WTC11 (cell line): Measurements from ENCODE around the gene AKAP7. TPM values are rescaled to one million over a fixed set of nuclear protein-coding genes. Genes with fewer than 3 reads are reported as not detected.

Experiments
- ATAC-seq: fragments of 200-7000 bp; cut with Tn5 transposase; 2 replicates; pipeline ENCODE4 v1.10.0; 2021; ENCODE audit warnings: mild to moderate bottlenecking, moderate library complexity
- CTCF ChIA-PET: fragments of 300-600 bp; sonication (Branson Sonifier 250); formaldehyde crosslinking; loops from one replicate; lab custom pipeline; 2021; ENCODE audit warnings: antibody characterized with exemption; lab: Charles Lee
- POLR2A ChIA-PET: fragments of 350-600 bp; sonication (Branson Sonifier 250); formaldehyde crosslinking; loops from one replicate; lab custom pipeline; 2021; ENCODE audit warnings: antibody characterized with exemption; lab: Charles Lee
- DNase-seq: peaks from one replicate; pipeline ENCODE4 v3.0.0; 2021; ENCODE audit warnings: low spot score
- H3K27ac Mint-ChIP-seq: 2 replicates; pipeline ENCODE4 v1.8.0; 2021; ENCODE audit warnings: mixed read lengths
- H3K27me3 Mint-ChIP-seq: 2 replicates; pipeline ENCODE4 v1.8.0; 2021; ENCODE audit warnings: low read depth, mild to moderate bottlenecking, moderate library complexity, mixed read lengths
- H3K36me3 Mint-ChIP-seq: 2 replicates; pipeline ENCODE4 v1.8.0; 2021; ENCODE audit warnings: mixed read lengths
- H3K4me1 Mint-ChIP-seq: 2 replicates; pipeline ENCODE4 v1.8.0; 2022; ENCODE audit warnings: mixed read lengths
- H3K4me3 Mint-ChIP-seq: 2 replicates; pipeline ENCODE4 v1.8.0; 2021; ENCODE audit warnings: mild to moderate bottlenecking, moderate library complexity, mixed read lengths
- H3K9me3 Mint-ChIP-seq: 2 replicates; pipeline ENCODE4 v1.8.0; 2021; ENCODE audit warnings: mixed read lengths
- ATF1 ChIP-seq: sonication (generic); formaldehyde crosslinking; IDR thresholded peaks from 2 replicates; pipeline ENCODE4 v1.8.1; 2023; ENCODE audit warnings: mild to moderate bottlenecking, moderate library complexity, missing genetic modification reagents
- ATF2 ChIP-seq: sonication (generic); formaldehyde crosslinking; IDR thresholded peaks from 2 replicates; pipeline ENCODE4 v1.8.1; 2022; ENCODE audit warnings: low read depth, missing genetic modification reagents, borderline replicate concordance
- CTCF ChIP-seq: fragments of 200-600 bp; IDR thresholded peaks from 2 replicates; pipeline ENCODE4 v1.8.0; 2022; ENCODE audit warnings: antibody characterized with exemption
- E2F1 ChIP-seq: sonication (generic); formaldehyde crosslinking; IDR thresholded peaks from 2 replicates; pipeline ENCODE4 v1.8.0; 2022; ENCODE audit warnings: mild to moderate bottlenecking, missing genetic modification reagents
- ELF4 ChIP-seq: sonication (generic); formaldehyde crosslinking; IDR thresholded peaks from 2 replicates; pipeline ENCODE4 v1.8.1; 2022; ENCODE audit warnings: low read depth, mild to moderate bottlenecking, moderate library complexity, missing genetic modification reagents
- ERG ChIP-seq: fragments of 250-450 bp; sonication (Bioruptor Pico); IDR thresholded peaks from 2 replicates; pipeline ENCODE4 v1.8.0; 2021; ENCODE audit warnings: mild to moderate bottlenecking
- ETV6 ChIP-seq: sonication (generic); formaldehyde crosslinking; IDR thresholded peaks from 2 replicates; pipeline ENCODE4 v1.8.1; 2022; ENCODE audit warnings: mild to moderate bottlenecking, missing genetic modification reagents
- FOXP1 ChIP-seq: sonication (generic); formaldehyde crosslinking; IDR thresholded peaks from 2 replicates; pipeline ENCODE4 v1.8.0; 2022; ENCODE audit warnings: missing genetic modification reagents, mild to moderate bottlenecking, moderate library complexity, borderline replicate concordance
- GABPB1 ChIP-seq: sonication (generic); formaldehyde crosslinking; IDR thresholded peaks from 2 replicates; pipeline ENCODE4 v1.8.1; 2023; ENCODE audit warnings: mild to moderate bottlenecking, missing genetic modification reagents
- IRF2 ChIP-seq: sonication (generic); formaldehyde crosslinking; IDR thresholded peaks from 2 replicates; pipeline ENCODE4 v1.8.0; 2022; ENCODE audit warnings: low read depth, missing genetic modification reagents, borderline replicate concordance
- JUN ChIP-seq: sonication (generic); formaldehyde crosslinking; IDR thresholded peaks from 2 replicates; pipeline ENCODE4 v1.8.0; 2023; ENCODE audit warnings: mild to moderate bottlenecking, missing genetic modification reagents
- PRDM15 ChIP-seq: sonication (generic); formaldehyde crosslinking; IDR thresholded peaks from 2 replicates; pipeline ENCODE4 v1.8.0; 2022; ENCODE audit warnings: missing genetic modification reagents
- PREB ChIP-seq: sonication (generic); formaldehyde crosslinking; IDR thresholded peaks from 2 replicates; pipeline ENCODE4 v1.8.1; 2022; ENCODE audit warnings: mild to moderate bottlenecking, missing genetic modification reagents, moderate library complexity, borderline replicate concordance
- SMAD3 ChIP-seq: sonication (generic); formaldehyde crosslinking; IDR thresholded peaks from 2 replicates; pipeline ENCODE4 v1.8.0; 2022; ENCODE audit warnings: missing genetic modification reagents, mild to moderate bottlenecking, borderline replicate concordance
- ZBTB21 ChIP-seq: sonication (generic); formaldehyde crosslinking; IDR thresholded peaks from 2 replicates; pipeline ENCODE4 v1.8.1; 2023; ENCODE audit warnings: mild to moderate bottlenecking, missing genetic modification reagents, borderline replicate concordance
- ZNF317 ChIP-seq: sonication (generic); formaldehyde crosslinking; IDR thresholded peaks from 2 replicates; pipeline ENCODE4 v1.8.1; 2023; ENCODE audit warnings: low read depth, mild to moderate bottlenecking, moderate library complexity, missing genetic modification reagents, borderline replicate concordance
- total RNA-seq: library from RNA; stranded (reverse); gene quantifications from 3 replicates; pipeline ENCODE4 v1.2.3, GENCODE V29; 2021

AKAP7 gene
- total RNA-seq, 1 experiment from 2014 or later = 10.9 TPM

- Mint-ChIP-seq H3K27ac (no peak overlapping the region), H3K4me3 (no peak overlapping the region), H3K27me3 (peaks cover 6% of the 10 kb centered on the region; the same call in 1 of the 2 replicates), H3K9me3 (peaks cover 44% of the 10 kb centered on the region), H3K36me3 (peaks cover 64% of the 10 kb centered on the region)
- DNase-seq = no peak
- CTCF ChIA-PET = no interaction called here
- TF ChIP-seq SMAD3 (CRISPR knock-in tag) = no peak
- TF ChIP-seq GABPB1 (CRISPR knock-in tag) = no peak
- TF ChIP-seq ATF1 (CRISPR knock-in tag) = no peak
- TF ChIP-seq IRF2 (CRISPR knock-in tag) = no peak
- no peak for TF ChIP-seq ETV6 (CRISPR knock-in tag)
- TF ChIP-seq CTCF = no peak
- TF ChIP-seq JUN (CRISPR knock-in tag) = no peak
- TF ChIP-seq ELF4 = no peak
- TF ChIP-seq ERG = no peak
- no peak for TF ChIP-seq E2F1 (CRISPR knock-in tag)
- TF ChIP-seq PRDM15 (CRISPR knock-in tag) = no peak
- TF ChIP-seq ZBTB21 = no peak
- no peak for TF ChIP-seq ZNF317 (CRISPR knock-in tag)
- no peak for TF ChIP-seq ATF2 (CRISPR knock-in tag)
- no peak for TF ChIP-seq FOXP1
- no peak for TF ChIP-seq PREB
- TF ChIP-seq, all 79 proteins: peak for 0
- POLR2A ChIA-PET = no interaction called here
- H3K4me1 Mint-ChIP-seq = peaks cover 17% of the 10 kb centered on the region
- ATAC-seq = no peak
Observed at GRCh38 chr6:131314838-131315237, 179.6 kb downstream of the AKAP7 start.
